Endometrial microvascular endothelial cells (primary cell): Measurements from ENCODE around the gene SLC30A7. TPM values are rescaled to one million over a fixed set of nuclear protein-coding genes. Genes with fewer than 3 reads are reported as not detected.

Source experiments
- in situ Hi-C: cut with HindIII; loops from 2 replicates; pipeline ENCODE4 v1.10.0; 2017; ENCODE audit warnings: low sequenced_read_pairs, low pct_unique_long_range_greater_than_20kb; ENCODE audit errors: inconsistent ontology term
- total RNA-seq: library from RNA; depleted of rRNA; stranded (reverse); fragments of >200 nt; gene quantifications from one replicate; pipeline ENCODE4 v1.2.3, GENCODE V29; 2015; ENCODE audit errors: inconsistent ontology term

SLC30A7 gene
- total RNA-seq, result 43.2 TPM

DNA sequence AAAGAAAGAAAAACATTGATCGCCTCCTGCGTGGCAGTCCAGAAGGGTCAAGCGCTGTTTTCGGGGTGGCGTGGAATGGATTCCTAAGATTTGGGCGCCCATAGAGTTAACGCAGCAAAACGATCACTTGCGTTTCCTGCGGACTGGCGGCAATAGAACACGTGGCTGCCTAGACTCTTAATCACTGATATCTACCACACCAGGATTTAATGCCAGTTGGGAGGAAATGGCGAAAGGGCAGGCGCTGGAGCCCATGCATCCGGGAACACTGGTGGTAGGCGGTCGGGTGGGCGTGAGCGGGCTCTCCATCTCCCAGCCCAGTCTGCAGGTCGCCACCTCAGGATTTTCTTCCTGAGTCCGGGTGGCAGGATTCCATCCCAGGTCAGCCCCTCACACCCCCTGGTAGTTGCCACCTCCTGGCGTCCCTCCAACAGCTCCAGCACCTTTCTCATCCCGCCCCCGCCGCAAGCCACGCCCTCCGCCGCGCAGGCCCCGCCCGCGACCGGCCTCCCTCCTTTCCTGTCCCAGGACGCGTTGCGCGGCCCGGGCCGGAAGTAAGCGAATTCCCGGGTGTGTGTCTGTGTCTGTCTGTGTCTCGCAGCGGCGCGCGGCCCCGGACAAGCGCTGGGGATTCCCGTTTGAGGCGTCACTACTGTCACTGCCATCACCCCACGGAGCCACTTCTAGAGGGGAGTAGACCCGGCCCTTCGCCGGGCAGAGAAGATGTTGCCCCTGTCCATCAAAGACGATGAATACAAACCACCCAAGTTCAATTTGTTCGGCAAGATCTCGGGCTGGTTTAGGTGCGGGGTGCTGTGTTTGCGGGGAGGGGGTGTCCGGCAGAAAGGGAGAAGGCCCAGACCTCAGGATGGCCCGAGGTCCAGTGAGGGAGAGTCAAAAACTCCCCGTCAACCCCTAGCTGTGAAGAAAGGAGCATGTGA, at the start of gene SLC30A7:
Gene SLC30A7, plus strand, starts transcription at position 551 of the 941 bp plus-strand sequence. Its CDS starts 173 bp downstream, at position 724.
- in situ Hi-C loops, result no loop called here

DNA sequence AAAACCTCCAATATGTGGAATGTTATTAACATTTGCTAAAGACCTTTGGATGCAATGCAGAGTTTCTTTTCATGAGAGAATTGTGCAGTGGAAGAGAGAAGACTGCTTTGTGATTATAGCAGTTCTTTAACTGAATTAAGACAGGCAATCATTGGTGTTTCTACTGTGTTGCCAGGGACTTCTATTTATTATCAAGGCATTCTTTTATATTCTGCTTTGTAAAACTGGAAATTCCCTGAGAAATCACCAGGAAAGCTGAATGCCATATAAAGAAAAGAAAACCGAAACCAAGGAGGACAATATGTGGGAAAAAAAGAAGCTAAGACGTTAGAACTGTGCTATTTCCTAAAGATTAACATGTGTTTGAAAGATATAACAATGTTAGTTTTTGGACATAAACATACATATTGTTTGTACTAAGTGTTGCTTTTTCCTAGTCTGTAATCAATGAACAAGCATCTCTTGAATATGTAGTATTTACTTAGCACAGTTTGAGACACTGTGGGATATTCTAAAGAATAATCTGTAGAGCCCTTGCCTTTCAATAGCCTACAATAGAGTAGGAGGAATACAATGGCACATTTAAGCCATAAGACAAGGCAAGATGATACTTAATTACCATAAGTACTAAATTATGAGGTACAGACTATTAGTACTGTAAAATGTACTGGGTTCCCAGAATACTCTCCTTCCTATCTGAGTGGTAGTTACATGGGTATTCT, 48.4 kb upstream of the SLC30A7 start:
- in situ Hi-C loops, result no loop called here

DNA sequence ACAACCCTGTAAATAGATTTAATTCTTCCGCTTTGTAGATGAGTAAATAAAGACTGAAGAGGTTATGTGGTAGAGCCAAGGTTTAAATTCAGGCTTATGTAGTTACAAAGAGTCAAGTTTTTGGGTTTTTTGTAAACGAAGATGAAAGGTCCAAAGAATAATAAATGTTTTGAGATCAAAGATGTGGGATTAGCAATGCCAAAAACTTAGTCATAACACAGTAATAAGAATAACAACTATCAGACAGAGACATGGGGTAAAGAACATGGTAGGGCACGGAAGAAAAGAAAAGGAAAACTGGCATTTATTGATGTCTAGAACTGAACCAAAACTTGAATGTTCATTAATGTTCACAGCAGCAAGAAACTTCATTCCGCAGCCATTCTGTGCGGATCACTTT, 44.2 kb upstream of the SLC30A7 start:
- in situ Hi-C loops, result loop anchor here (25.0 kb wide), 1 partner anchor 389 kb away; no protein-coding TSS in a partner anchor

DNA sequence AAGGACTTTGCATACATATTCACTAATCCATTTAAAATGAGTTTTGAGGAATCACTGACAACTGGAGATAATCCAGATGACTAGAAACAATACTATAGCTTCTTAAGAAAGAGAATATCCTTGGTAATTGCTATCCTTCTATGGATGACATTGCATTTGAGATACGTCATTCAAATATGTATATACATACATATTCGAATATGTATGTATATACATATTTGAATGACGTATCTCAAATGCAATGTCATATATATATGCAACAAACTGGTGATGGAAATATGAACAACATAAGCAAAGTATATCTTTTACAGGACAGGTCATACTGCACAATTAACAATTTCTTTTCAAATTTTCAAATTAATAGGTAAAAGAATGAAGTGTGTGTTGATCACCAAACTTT, 42.9 kb upstream of the SLC30A7 start:
- in situ Hi-C loops, result loop anchor here (25.0 kb wide), 1 partner anchor 391 kb away; no protein-coding TSS in a partner anchor

- in situ Hi-C loops, result loop anchor here (25.0 kb wide), 1 partner anchor 393 kb away; no protein-coding TSS in a partner anchor
These were observed 40.8 kb upstream of the SLC30A7 start for GRCh38 chr1:100855116-100855515.

- in situ Hi-C loops, result loop anchor here (25.0 kb wide), 1 partner anchor 398 kb away; no protein-coding TSS in a partner anchor
These were observed 35.4 kb upstream of the SLC30A7 start for GRCh38 chr1:100860397-100860991.

- in situ Hi-C loops, result loop anchor here (25.0 kb wide), 1 partner anchor 399 kb away; no protein-coding TSS in a partner anchor
These were observed 34.5 kb upstream of the SLC30A7 start for GRCh38 chr1:100861379-100861778.

DNA sequence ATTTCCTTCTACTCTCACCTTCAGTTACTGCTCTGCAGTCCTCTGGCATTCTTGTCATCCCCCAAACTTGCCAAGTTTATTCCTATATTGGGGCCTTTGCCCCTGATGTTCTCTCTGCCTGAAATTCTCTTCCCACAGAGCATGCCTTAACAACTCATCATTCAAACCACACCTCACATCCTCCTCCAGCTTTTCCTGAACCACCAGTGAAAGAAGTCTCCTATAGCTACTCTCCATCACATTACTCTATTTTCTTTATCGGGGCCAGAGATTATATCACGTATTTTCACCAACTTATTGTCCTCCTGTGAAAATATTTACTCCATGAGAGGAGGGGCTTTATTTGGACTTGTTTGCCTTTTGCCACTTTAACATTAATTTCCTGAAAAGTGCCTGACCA, 33.3 kb upstream of the SLC30A7 start:
- in situ Hi-C loops, result loop anchor here (25.0 kb wide), 1 partner anchor 400 kb away; no protein-coding TSS in a partner anchor

- in situ Hi-C loops, result loop anchor here (25.0 kb wide), 1 partner anchor 404 kb away; no protein-coding TSS in a partner anchor
These were observed 29.6 kb upstream of the SLC30A7 start for GRCh38 chr1:100866041-100866900.

- in situ Hi-C loops, result loop anchor here (25.0 kb wide), 1 partner anchor 405 kb away; no protein-coding TSS in a partner anchor
These were observed 29.0 kb upstream of the SLC30A7 start for GRCh38 chr1:100866901-100867206.

DNA sequence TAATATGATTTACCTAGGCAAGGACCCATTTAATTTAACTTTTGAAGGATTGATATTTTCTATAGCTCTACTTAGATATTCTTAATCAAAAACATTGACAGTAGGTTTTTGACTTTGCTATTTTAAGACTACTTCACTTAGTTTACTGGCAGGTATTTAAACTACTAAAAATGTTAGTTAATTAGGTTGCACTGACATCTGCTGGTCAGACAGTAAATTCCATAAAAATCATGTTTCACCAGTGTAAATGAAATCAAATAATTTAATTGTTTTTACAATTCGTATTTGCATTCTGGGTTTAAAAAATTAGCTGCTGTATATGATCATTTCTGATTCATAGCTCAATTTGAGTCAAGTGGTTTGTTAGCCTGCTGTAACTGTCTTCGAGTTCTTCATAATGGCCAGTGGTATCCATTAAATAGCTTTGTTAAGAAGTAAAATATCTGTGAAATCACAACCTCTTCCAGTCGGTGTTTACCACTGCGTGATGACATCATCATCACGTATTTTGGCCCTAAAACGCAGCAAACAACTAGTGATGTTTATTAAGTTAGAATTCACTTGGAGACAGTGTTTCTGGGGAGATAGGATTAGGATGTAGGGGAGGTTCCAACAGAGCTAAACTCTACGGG, 27.4 kb upstream of the SLC30A7 start:
- in situ Hi-C loops, result loop anchor here (25.0 kb wide), 1 partner anchor 406 kb away; no protein-coding TSS in a partner anchor

DNA sequence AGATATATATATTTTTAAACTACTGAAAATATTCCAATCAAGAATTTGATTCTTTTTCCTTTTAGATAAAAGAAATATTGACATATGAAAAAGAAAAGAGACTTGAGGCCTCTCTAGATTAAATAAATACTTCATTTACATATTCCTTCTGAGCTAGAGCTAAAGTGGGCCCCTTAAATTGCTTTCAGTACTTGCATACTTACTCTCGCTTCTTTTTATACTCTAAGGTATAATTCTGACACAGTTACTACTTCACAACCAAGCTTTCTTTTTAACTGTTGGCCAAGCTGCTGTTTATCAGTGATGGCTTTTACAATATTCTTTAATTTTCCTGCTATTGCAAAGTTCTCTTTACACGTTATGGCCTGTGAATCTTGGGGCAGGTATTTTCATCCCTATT, 25.9 kb upstream of the SLC30A7 start:
- in situ Hi-C loops, result loop anchor here (25.0 kb wide), 1 partner anchor 408 kb away; no protein-coding TSS in a partner anchor

- in situ Hi-C loops, result loop anchor here (25.0 kb wide), 1 partner anchor 412 kb away; no protein-coding TSS in a partner anchor
These were observed 21.5 kb upstream of the SLC30A7 start for GRCh38 chr1:100874433-100874832.

DNA sequence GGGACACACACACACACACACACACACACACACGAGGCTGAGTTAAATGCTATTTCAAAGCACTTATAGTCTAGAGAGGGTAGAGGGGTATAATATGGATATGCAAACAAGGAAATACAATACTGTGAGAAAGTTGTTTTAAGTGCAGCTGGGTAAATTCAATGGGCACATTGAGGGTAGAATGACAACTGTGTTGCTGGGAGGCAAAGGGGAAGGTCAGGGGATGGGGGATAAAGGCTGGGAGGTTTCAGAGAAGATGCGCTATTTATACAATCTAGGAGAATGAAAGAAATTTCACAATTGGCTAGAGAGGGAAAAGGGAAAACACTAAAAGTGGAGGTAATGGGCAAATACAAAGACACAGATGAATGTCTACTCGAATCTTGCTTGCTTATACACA, 20.7 kb upstream of the SLC30A7 start:
- in situ Hi-C loops, result no loop called here

- in situ Hi-C loops, result no loop called here
These were observed 19.6 kb upstream of the SLC30A7 start for GRCh38 chr1:100876291-100876690.

DNA sequence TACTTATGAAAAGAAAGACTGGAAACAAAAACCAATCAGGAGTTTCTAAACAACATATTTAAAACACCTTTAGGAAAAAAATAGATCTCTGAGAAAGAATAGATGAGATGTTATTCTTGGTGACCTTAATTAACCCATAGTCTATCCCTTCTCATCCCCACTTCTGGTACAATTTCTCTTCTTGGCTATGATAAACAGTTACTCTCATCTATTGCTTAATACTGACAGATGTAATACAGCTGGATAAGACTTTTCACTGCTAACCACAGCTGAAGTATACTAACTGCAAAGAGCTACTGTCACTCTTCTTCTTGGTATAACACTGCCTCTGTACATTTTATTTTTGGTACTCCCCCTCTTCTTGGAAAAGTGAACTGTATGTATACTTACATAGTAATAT, 16.5 kb upstream of the SLC30A7 start:
- in situ Hi-C loops, result no loop called here

- in situ Hi-C loops, result no loop called here
These were observed 14.2 kb upstream of the SLC30A7 start for GRCh38 chr1:100881687-100882086.

GRCh38 chr1:100882698-100883097, 13.2 kb upstream of the SLC30A7 start:
- in situ Hi-C loops, result no loop called here
